ENCODE results near the gene VEPH1.
"Not testable (repeated sequence)": the region's sequence is repeated elsewhere in the genome, so short reads cannot be mapped to it uniquely, and the experiment has no call there.

VEPH1 gene

DNA sequence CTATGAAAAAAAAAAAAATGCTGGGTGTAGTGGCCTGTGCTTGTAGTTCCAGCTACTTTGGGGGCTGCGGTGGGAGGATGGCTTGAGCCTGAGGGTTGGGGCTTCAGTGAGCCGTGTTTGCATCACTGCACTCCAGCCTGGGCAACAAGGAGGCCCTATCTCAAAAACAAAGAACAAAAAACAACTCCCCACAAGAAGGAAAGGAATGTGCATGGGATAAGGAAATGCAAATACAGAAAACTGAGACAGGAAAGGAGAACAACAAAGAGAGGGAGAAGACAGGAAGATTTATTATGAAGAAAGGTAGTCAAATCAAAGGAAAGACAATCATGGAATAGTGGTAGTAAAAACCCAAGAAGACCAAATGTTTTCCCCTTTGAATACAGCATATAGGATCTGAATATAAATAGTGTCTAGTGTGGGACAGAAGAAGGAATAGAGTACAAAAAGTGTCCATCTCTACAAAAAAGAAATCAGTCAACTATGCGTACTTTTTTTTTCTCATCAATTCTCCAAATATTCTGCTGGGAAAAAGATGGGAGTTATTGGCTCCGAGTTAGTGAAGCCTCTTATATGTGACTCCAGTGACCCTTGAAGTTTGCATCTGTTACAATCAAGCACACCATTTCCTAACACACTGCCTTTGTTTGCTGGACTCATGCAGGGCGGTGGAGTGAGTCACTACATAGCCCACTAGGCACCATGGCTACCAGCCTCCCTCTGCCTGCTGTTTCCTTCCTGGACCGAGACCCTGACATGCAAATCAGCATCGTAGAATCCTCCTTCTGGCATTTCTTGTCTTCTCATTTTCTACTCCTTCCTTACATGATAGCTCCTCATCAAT lies 167.8 kb downstream of the VEPH1 start:
- no peak for DNase-seq

DNA sequence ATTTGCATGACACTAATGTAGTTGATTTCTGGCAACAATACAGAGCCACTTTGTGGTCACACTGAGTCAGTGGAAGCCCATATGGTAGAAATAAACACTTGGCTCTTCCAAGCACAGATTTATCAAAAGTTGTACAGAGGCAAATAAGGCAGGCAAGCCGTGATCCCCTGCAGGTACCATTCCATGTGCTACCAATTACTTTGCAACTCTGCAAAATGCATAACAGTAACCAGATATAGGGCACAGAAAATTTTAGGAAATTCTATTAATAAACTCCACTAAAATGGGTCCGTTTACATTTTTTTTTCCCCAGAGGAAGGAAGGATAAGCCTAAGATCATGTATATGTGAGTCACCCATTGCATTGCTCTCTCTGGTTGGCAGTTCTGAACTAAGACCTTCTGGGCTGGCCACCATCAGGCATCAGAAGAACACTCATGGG lies 169.6 kb downstream of the VEPH1 start:
- DNase-seq, result no peak

DNA sequence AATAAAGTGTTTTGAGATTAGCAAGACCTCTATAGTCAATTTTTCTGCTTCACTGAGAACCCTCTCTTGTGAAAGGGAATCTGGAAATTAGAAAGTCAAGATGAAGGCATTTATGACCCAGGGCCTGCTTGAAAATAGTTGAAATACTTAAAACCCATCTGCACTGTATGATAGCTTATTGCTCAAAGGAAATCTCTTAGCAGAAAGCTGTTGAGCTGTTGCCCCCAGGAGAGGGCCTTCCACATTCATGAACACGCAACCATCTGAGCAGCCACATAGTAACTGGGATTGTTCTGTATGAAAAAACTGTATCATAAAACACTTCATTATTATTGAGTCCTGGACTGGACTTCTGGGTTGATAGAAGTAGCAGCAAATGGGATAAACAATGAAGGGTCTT lies 173.0 kb downstream of the VEPH1 start:
- DNase-seq, result no peak

DNA sequence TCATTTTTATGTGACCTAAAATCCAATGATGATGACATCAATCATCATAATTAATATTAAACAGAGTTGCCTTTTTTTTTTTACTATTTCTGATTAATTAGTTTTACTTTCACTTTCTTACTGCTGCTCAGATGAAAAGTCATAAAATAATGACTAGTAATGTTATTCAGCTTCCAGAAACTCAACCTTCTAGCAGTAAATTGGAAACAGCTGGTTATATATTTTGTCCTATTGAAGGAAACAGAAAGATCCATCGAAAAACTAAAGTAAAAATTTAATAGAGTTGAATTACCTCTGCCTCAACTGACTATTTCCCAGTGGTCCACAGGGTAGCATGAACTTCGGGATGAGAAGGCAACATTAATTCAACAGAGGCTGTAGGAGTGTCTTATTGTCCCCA lies 173.7 kb downstream of the VEPH1 start:
- no peak for DNase-seq

DNA sequence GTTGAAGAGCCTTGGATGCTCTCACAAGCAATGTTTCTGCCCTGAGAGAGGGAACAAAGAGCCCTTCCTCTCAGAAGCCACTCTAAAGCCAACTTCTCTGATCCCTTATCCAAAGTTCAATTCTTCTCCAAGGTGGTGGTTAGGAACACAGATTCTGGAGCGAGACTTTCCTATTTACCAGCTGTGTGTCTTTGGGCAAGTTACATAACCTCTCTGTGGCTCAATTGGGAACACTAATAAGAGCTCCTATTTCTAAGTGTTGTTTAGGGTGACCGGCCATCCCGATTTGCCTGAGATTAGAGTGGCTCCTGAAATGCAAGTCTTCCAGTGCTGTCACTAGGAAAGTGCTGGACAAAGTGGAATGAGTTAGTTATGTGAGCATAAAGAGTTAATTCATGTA lies 175.4 kb downstream of the VEPH1 start:
- DNase-seq, result no peak

DNA sequence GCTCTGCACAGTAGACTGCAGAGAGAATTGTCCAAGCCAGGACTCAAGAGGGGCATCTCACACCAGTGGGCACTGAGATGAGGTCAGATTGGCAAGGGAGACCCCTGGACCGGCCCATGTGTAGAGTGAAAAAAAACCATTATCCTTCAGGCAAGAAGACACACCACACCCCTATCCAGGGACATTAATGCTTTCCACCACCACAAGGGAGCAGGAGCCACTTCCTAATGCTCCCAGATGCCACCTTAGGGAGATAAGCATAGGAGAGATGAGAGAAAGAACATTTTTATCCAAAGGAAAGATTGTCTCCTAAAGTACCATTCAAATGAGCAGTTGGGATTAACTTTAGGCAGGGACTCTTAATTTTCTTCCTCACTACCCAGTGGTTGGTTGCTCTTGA lies 176.2 kb downstream of the VEPH1 start:
- no peak for DNase-seq

DNA sequence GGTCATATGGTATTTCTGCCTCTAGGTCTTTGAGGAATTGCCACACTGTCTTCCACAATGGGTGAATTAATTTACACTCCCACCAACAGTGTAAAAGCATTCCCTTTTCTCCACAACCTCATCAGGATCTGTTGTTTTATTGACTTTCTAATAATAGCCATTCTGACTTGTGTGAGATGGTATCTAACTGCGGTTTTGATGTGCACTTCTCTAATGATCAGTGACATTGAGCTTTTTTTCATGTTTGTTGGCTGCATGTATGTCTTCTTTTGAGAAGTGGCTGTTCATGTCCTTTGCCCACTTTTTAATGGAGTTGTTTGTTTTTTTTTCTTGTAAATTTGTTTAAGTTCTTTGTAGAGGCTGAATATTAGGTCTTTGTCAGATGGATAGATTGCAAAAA lies 178.3 kb downstream of the VEPH1 start:
- not testable (repeated sequence) for DNase-seq

DNA sequence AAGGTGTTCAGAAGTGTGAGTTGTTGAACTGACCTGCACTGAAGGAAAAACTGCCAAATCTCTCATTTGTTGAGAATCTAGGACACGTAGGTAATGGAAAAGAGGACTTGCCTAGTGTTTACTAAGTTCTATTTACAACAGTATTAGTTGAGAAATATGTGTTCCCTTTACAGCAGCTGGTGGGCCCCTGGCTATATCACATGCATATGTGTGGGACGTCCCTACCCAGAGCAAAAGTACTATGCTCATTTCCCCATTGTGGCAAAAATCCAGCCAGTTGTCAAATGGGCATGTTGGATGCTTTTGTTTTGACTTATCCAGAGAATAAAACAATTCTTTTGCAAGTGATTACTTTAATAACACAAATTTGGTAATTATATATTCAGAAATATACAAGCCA lies 179.9 kb downstream of the VEPH1 start:
- DNase-seq, result no peak

DNA sequence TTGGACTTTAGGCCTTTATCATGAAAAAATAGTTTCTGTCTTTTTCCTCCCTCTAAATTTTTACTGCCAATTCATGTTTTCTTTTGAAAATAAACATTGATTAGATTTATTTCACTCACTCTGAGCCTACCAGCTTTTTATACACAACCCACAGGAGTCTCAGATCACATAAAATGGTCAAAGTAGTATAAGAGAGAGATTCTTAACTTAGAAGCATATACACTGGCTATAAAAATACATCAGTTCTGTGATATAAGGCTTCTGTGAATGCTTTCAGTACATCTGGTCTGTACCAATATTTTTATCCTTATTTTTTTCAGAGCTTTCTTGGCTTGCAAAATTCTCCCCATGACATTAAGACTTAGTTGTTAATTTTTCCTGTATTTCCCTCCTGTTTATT lies 183.5 kb downstream of the VEPH1 start:
- no peak for DNase-seq

DNA sequence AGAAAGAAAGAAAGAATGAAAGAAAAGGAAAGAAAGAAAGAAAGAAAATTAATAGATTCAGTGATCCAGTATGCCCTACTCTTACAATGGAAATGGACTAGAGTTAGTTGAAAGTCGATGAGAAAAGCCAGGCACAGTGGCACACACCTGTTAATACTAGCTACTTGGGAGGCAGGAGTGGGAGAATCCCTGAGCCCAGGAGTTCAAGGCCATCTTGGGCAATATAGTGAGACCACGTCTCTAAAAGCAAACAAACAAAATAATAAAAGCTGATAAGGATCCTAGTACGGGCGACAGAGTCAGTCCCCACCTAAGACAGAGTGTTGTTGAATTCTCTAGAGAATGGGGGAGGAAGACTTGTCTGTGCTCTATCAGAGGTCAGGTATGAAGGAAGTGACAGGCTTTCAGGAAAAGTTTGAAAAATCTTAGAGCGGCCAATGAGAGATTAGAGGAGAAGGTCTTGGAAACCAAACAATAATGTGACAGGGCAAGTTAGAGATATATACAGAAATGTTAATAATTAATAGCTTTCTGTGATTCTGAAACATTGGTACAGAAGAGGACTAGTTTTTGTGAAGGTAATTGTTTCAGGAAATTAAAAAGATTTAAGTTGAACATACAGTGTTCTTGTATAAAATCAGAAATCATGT lies 184.5 kb downstream of the VEPH1 start:
- DNase-seq, result no peak

DNA sequence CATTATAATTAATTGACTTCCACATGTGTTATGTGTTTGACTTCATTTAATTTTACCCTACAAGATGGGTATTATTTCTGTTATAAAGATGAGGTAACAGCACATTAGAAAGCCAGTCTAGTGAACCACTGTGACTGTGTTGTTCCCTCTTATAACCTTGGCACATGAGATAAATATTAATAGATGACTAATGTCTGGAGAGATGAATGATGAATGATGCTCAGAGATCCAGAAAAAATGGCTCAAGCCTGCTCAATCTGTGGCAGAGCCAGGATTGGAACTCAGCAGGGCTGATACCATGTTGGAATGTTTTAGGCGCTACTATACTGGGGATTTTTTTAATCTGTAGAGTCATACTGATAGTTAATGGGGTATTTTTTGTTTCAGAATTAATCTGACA lies 185.3 kb downstream of the VEPH1 start:
- DNase-seq, result no peak

DNA sequence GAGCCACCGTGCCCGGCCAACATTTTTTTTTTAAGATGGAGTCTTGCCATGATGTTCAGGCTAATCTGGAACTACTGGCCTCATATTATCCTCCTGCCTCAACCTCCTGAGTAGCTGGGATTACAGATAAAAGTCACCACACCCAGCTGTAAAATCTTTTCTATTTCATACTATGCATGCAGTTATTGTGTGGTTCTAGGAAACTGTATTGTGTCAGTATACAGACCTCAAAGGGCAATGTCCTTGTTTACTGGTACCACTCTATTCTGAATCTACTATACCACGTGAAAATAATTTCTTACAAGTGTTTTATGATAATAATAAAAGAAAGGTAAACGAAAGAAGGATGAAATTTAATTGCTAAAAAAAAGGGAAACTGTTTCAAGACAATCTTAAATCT lies 190.0 kb downstream of the VEPH1 start:
- DNase-seq, result peak; percentile 7

DNA sequence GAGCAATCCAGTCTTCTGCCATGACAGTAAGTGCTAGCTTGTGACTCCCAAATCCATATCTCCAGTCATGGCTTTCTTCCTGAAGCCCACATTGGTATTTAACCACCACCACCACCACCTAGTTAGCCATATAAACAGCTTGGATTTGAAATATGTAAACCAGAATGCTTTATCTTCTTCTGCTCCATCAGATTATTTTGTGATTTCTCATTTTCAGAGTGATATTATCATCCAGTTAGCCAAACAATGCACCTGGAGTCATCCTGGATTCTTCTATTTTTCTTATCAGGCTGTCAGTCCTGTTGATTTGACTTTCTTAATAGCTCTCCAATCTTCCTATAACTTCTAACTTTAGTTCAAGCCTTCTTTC lies 190.9 kb downstream of the VEPH1 start:
- DNase-seq, result no peak

DNA sequence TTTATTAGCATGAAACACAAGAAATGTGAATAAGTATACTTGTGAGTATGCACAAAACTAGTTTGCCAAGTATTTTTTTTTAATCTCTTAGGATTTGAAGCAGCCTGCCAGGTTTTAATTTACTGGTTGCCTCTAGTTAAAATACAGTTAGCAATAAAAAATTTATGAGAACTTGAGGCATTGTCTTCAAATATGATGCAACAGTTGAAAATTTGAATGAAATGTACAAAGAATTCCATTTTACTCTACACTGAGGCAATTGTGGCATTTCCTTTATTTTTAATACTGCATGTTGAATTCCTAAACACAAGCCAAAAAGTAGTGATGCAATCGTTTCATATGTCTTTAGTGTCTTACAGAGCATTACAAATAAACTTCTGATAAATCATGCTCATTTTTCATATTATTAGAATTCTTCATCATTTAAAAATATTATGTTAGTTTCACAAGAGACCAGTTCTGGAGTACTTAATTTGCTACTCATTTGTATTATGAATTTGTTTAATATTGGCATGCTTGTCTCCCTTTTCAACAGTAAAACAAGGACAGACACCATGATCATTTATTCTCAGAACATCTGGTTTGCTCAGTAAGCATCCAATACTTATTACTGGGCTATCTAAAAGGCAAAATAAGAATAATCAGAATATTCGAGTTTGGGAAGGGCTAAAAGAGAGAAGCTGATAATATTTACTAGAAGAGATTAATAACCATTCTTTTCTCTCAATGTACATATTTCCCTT lies 191.4 kb downstream of the VEPH1 start:
- DNase-seq, result no peak

DNA sequence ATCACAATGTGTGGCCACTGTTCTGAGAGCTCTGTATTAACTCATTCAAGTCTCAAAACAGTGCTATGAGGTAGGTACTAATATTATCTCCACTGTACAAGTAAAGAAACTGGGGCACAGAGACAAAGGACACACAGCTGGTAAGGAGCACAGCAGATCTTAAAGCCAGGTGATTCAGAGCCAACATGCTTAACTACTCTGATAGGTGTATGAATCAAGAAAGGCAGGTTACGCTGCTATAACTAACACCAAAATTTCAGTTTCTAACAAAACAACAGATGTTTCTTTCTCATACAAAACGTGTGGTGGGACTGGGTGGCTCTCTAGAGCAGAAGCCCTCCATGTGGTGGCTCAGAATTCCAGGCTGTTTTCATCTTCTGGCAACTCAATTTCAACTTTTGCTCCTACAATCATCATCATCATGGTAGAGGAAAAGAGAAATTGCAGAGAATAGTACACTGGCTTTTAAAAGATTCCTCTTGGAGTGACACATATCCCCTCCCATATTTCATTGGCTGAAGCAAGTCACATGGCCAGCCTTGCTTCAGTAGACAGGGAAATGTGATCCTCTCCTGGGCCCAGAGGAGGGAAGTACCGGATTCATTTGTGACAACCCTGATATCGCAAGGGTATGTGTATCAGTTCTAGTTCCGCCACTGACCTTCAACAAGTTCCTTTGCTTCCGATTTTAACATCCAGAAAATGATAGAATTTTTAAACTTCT lies 192.7 kb downstream of the VEPH1 start:
- no peak for DNase-seq

DNA sequence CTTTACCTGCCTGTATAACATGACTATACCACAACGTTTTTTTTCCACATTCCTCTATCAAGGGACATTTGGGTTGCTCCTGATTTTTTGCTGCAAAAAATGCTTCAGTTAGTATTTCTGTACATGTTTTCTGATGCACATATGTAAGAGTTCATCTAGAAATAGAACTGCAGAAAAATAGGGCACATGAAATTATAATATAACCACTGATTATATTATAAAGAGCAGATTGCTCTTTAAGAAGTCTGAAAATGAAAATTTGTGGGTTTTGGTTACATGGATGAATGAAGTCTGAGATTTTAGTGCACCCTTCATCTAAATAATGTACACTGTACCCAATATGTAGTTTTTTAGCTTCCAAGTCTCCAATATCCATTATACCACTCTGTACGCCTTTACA lies 196.7 kb downstream of the VEPH1 start:
- DNase-seq, result no peak

DNA sequence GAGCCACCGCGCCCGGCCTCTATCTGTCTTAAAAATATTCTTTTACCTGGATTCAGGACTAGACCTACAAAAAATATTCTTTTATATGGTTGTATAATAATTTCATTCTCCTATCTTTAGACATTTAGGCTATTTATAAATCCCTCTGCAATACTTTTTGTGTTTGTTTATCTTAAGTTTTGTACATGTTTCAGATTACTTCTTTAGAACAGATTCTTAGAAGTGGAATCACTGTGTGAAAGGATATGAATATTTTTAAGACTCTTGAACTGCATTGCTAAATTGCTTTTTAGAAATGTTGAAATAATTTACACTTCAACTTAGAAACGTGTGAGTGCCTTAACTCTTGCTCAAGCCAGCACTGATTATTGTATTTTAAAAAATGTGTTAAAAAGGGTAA lies 197.8 kb downstream of the VEPH1 start:
- no peak for DNase-seq

DNA sequence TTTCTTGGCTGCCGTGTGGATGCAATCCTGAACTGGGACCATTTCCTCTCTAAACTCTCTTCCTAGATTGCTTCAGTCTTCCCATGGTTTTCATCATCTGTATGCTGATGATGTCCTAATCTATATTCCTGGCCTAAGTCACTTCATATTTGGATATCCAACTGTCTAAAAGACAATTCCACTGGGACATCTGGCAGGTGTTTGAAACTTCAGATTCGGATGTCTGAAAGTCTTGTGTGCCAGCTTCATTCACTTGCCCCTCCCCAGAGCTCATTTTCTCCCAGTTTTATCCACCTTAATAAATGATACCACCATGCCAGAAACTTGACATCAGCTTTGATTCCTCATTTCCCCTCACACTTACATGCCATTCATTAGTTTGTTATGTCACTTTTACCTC lies 201.5 kb downstream of the VEPH1 start:
- no peak for DNase-seq

DNA sequence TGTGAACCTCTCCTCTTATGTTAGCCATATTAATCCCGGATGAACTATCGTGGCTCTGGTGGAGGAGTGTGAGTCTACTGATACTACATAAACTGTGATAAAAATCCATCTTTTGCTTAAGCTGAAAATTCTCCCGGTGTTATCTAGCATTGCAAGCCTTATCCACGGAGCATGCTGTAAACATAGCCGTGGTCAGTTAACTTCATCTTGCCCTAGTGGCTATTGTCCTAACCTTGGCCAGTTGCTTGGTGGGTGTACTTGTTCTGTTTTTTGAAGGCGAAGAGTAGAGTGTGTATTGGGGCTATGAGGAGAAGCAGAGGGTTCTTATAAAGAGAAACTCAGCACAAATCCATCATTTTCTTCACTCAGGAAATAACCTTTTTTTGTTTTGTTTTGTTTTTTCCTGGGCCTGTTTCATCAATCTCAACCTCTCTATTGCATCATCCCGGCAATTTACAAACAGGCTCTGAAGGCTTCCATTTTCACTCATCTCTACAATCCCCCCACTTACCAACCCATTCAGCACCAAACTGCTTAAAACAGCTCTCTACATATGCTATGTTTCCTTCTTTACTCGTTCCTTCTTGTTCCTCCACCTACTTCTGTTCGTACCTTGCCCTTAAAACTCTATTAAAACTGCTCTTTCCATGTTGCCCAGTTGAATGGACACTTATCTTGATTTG lies 202.1 kb downstream of the VEPH1 start:
- DNase-seq, result no peak

DNA sequence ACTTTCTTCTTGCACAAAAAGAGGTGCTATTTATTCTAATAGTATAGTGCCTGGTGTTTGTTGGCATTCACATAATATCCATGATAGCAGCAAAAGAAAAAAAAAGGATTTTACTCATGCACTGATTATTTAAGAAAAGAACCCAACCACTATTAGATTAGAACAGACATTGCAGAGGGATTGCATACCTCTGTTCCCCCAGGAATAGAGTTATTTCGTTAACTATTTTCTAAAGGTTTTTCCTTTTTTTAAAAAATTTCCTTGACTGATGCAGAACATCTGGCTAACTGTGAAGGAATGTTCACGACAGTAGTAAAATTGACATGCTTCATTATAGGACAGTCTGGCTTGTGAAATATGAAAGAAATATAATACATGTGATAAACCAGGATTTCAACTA lies 203.1 kb downstream of the VEPH1 start:
- DNase-seq, result no peak

DNA sequence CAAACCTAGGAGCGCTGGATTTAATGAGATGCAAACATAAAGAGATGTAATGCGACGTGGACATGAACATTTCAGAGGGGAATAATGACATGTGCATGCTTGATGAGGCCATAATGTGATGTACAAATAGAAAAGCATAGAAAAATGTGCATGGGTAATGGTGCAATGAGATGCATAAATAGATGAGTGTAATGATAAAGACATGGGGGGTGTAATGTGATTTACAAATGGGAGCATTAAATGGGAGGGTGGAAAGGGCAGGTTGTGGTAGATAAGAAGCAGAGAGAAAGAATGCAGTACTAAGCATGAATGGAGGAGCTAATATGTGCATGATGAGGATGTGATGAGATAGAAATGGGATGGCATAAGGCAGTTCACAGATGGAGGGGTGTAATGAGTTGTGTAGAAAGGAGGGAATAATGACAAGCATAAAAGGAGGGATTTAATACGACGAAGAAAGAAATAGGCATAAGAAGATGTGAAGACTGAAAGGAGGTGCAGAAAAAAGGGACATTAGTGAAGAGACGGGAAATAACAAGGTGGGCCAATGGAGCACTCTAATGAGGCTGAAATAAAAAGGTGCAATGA lies 205.8 kb downstream of the VEPH1 start:
- DNase-seq, result no peak

DNA sequence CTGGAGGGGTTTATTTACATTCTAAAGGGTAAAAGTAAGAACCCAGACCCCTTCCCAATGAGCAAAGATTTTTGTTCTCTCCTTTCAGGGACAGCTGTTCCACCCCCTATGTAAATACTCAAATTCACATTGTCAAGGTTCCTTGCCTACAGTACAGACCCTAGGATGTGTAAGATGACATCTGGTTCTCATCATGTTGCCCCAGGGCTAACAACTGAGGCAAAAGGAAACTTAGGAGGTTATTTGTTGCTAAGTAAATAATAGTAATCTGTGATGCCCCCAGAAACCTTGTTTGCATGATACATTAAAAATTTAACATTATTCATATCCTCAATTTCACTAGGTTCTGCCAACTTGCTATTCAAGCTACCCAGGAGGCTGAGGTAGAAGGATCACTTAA lies 208.3 kb downstream of the VEPH1 start:
- DNase-seq, result no peak
